A204.1 (cell line): ENCODE results near the gene PLEKHA7.

ENCODE experiments used
- FAIRE-seq: peaks from 2 replicates; lab custom pipeline; 2012; peaks lifted over from hg19 to GRCh38; lab: Jason Lieb, UNC

Gene PLEKHA7

DNA sequence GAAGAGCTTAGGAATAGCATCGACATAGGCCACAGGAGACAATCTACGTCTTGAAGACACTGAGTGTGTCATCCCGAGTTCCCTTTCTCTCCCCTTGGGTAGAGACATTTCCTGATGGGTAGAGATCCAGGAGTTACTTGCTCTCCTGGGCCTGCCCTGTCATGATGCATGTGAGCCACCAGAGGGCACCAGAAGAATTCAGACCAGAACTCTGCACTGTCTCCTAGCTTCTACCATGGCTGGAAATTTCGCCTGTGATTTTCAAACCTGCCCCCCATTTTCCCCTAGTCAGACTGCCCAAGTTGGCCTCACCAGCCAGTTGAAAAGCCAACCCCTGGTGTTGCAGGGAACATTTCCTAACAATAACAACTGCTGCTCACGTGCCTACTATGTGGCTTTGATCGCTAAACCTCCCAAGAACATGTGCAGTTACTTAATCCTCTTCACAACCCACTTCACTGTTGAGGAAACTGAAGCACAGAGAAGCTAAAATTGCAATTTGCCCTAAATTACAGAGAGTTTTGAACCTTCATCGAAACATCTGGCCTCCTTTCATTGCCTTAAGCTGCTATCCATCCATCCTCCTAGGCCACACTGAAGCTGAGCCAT is 228.6 kb downstream of the PLEKHA7 start:
- peak; percentile 27 for FAIRE-seq

- FAIRE-seq: no peak
Measured at GRCh38 chr11:16784666-16785065, 229.5 kb downstream of the PLEKHA7 start.

GRCh38 chr11:16784097-16784496 is 230.1 kb downstream of the PLEKHA7 start:
- FAIRE-seq: no peak

- no peak for FAIRE-seq
Measured at GRCh38 chr11:16783321-16783801, 230.9 kb downstream of the PLEKHA7 start.

DNA sequence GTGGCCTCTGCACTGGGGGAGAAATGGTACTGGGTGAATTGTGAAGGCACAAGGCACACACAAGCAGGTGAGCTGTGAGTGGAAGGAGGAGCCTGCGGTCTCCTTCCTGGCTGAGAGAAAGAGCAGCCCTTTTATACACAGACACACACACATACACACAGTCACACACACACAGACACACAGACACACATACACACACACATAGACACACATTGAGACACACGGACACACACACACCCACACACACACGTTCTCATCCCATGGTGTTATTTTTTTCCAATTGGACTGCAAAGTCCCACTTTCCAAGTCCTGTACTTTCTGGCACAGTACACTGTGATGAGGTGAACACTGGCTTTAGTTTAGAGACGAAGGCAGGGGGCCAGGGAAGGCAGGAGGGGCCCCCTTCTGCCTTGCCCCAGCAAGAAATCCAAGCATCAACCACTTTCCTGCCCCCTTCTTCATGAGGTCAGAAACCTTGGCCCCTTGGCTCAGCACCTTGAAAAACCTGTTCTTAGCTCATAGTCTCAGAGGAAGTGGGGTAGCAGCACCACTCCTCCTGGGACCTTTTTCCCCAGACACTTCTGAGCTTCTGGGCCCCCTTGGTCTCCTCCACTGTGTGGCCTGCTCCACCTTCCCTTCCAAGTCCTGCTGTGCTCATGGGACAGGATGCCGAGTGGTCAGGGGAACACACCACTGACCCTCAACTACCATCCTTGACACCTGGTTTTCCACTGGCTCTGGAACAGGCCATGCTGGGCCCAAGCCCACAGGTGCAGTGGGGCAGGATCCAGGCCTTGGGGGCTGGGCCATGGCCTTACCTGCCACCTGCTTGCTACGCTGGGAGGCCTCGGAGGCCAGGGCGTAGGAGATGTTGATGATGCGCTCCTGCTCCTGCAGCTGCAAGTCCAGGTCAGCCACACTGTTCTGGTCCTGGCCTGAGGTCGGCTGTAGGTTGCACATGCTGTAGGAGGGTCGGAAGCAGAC is 232.0 kb downstream of the PLEKHA7 start:
- no peak for FAIRE-seq

DNA sequence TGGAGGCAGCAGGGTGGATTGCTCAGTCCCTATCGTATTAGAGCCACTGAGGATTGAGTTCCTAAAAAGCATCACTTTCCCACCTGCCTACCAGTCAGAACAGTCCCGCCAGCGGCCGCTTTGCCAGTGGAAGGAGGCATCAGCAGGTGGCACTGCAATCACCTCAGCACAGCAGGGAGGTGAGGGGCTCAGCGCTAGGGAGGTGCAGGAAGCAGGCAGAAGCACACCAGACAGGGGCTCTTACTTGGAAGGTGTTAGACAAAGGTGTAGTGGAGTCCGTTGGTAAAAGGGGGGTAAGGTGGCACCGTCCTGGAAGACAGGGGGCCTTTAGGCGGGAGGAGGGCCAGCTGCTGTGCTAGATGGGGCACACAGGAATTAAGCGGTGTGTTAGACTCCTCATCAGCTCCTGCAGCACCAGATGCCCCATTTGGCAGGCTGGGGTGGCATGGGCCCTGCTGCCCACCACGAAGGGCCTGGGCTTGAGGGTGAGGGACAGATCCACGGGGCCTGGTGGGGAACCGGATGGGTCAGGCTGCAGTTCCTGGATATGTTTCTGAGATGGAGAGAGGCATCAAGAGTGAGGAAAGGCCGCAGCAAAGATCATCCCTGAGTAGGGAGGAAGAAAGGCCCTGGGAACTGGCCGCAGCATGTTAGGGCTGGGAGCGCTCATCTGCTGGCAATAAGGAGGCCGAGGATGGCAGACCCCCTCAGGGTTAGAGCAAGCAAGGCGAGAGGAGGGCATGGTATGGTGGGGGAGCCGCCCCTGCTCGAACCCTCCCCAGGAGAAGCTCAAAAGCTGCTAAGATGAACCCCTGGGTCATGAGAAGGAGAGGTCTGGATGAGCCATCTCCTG is 233.3 kb downstream of the PLEKHA7 start:
- no peak for FAIRE-seq

DNA sequence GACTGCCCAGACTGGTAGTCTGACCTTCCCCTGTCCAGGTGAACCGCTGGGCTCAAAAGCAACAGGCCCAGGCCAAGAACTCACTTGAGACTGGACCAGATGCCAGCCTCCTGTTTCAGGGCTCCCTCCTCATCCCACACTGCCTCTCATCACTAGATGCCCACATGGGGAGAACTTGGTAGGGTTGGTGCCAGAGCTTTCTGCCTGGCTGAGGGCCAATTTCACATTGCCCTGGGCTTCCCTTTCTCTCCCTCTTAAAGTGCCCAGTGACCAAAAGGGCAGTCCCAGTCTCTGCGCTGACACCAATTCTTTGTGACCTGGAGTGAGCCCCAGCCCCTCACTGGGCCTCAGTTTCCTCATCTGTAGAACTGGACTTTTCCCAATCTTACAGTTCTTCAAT is 234.1 kb downstream of the PLEKHA7 start:
- no peak for FAIRE-seq

GRCh38 chr11:16779436-16779835 is 234.8 kb downstream of the PLEKHA7 start:
- no peak for FAIRE-seq

DNA sequence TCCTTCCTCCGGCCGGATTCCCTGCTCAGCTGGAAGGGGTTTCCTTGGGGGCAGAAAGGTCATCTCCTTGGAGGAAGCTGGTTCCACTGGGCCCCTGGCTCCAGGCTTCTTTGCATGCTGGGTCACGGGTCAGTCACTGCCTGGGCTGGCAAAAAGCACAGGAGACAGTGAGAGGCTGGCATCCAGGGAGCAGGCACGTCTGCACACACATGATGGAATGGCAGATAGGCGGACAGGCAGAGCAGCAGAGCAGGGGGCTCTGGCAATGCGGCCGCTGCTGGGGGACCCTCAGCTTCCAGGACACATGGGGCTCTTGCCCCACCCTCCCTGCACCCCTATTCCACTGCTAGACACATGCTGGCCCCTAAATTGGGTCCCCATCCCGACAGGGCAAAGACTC is 235.3 kb downstream of the PLEKHA7 start:
- no peak for FAIRE-seq

- FAIRE-seq: no peak
Measured at GRCh38 chr11:16778286-16778685, 235.9 kb downstream of the PLEKHA7 start.

DNA sequence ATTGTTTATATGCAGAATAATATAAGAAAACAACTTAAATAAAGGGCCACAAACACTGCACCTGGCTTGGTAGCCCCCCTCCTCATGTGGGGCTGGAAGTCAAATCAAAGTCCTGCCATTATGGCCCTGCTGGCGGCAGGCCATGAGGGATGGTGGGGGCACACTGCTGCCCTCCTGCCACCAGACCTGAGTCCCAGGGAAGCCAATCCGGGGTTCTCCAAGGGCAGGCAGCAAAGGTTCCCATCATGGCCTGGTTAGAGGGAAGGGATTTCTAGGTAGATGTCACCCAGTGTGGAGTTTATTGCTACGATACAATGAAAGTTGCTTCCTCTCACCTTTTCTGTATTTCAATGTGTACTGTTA is 236.6 kb downstream of the PLEKHA7 start:
- no peak for FAIRE-seq

GRCh38 chr11:16776711-16777612 is 237.3 kb downstream of the PLEKHA7 start:
- FAIRE-seq: no peak

- no peak for FAIRE-seq
Measured at GRCh38 chr11:16775614-16776283, 238.5 kb downstream of the PLEKHA7 start.

DNA sequence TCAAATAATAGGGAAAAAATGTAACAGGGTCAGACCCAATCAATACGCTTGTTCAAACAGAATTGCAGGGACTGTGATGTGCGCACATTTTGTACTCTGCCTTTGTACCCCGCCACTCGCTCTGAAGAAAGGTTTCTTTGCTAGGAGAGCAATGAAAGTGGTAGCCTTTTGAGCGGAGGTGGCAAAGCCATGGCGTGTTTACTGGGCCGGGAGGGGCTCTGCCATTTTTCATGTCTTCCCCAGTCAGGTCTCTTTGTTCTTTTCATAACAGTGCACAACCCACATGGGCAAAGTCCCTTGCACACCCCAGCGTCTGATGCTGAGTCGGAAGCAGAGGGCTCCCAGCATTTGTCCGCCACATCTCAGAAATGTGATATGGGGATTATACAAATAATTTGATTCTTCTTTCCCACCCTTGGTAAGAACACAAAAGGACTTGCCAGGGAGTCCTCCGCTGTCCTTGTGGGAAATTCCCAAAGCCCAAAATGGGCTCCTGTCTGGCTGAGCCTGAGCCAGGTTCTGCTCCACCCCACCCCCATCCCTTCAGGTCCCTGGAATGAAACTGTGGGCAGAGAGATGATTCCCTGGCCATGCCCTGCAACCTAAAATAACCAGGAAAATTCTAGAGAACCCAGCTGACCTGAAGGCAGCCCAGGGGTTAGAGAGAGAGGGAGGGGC is 239.1 kb downstream of the PLEKHA7 start:
- no peak for FAIRE-seq

DNA sequence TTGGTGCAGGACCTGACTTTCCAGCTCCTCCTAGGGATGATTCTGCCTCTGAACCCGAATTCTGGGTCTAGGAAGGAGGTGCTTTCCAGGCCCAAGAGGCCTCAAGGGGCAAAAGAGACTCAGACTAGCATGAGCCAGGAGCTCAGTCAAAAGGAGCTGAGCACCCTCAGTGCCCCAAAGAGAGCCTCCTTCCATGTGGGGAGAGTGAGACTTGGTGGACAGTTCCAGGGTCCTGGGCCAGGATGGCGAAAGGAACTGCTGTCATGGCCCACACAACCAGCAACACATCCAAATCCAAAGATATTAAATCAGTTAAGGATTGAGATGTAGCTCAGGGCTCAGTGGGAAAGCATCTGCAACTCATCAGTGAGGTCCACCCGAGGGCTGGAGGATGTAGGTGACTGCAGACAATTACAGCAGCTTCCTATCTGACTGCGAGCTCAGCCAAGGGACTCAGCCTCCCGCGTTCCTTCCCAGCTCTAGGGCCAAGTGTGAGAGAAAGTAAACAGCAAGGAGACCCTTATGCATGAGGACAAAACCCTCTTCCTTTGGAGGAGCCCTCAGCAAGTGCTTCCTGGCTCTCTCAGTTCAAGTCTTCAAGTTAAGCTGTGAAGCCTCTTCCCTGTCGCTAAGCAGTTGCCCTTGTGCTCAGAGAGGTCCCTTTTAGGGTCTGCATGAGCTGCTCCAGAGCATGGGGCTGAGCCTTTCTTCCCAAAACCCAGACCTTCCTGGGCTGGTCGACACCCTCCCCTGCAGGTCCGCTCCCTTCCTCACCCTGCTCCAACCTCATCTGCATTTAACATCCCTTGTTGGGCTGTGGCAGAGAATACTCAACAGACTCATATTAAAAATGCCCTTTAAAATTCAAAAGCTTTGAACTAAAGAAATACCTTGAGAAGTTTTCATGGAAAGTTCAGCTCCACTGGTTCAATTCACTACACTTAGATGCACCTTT is 240.0 kb downstream of the PLEKHA7 start:
- FAIRE-seq: no peak

DNA sequence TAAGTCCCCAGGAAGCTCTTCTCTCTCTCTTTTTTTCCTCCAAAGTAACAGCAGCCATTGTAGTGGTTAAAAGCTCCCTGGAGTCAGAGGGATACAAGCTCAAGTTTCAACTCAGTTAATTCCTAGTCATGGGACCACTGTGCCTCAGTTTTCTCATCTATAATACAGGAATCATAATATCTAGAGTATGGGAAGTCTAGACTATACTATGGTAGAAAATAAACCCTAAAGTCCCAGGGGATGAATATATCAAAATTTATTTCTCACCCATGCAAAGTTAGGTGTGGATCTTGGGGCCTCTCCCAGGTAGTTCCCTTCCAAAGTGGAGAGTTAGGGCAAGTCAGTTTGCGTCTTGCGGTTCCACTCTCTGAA is 242.1 kb downstream of the PLEKHA7 start:
- FAIRE-seq: no peak

DNA sequence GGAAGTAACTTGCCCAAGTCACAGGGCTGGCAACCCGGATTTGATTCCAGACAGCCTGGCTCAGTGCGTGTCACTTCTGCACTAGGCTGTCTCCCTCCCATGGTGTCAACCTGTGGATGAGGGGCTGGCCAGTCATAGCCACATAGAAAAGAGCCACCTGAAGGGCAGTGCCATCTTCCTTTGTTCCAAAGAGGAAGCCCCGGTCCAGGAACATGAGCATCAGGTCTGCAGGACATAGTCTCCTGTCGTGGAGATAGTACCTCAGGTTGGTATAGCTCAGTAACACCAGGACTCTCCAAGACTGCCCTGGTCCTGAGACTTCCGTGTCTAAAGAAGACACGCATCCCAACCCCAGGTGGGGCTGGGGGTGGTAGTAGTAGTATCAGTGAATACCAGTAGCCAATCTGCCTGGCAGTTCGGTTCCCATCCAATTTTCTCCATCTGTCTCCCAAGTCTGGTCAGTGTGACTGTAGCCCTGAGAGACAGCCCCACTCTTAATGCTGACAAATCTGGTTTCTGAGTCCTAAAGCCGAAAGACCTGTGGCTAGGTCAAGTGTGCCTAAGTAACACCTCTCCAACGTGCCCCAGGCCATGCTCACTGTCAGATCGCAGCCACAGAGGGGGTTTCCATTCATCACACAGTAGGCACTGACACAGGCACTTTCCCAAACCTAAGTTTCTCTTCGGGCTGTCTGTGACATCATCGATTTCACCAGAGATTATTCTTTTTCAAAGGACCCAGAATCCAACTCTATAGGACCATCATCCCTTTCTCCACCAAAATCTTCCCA is 242.7 kb downstream of the PLEKHA7 start:
- FAIRE-seq: no peak

DNA sequence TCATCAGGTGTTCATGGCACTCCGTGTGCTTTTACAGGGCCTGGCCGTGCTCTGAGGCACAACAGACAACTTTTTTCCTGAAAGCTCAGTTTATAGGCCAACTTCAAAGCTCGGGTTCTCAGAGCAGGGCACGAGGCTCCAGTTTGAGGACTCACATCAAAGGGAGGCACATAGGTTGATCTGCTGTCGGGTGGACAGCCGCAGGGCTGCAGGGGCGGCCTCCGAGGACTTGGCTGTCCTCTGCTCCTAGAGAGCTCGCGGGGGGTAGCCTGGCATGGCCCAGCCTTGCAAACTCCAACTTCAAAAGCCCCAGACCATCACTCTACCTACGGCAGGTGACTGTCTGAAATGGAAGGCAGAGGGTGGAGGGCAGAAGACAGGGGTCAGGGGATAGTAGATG is 244.2 kb downstream of the PLEKHA7 start:
- FAIRE-seq: no peak
